Panc1 (cell line): ENCODE results near the gene ABCC1. TPM values are rescaled to one million over a fixed set of nuclear protein-coding genes. Genes with fewer than 3 reads are reported as not detected.

ENCODE experiments used
- ATAC-seq: fragments of 200-7000 bp; cut with Tn5 transposase; 2 replicates; pipeline ENCODE4 v1.9.1; 2020; ENCODE audit warnings: mild to moderate bottlenecking, moderate library complexity
- BruUV-seq: library from RNA; stranded (reverse); fragments of 400-500 nt; replicated peaks from 2 replicates; lab custom pipeline; 2021; lab: Mats Ljungman, UMichigan
- CTCF ChIA-PET: fragments of 300-600 bp; sonication (Branson Sonifier 250); formaldehyde crosslinking; loops from one replicate; lab custom pipeline; 2022; ENCODE audit warnings: antibody characterized with exemption; lab: Charles Lee
- POLR2A ChIA-PET: fragments of 300-600 bp; sonication (Branson Sonifier 250); formaldehyde crosslinking; loops from one replicate; lab custom pipeline; 2022; ENCODE audit warnings: antibody characterized with exemption; lab: Charles Lee
- DNase-seq: peaks from one replicate; pipeline ENCODE4 v3.0.0-alpha.2; 2010; ENCODE audit warnings: low read depth, low spot score
- H3K27ac ChIP-seq: 2 replicates; pipeline ENCODE4 v1.5.1; 2011; ENCODE audit warnings: mild to moderate bottlenecking, low read length, inconsistent platforms
- H3K27me3 ChIP-seq: fragments of 200-500 bp; sonication (Bioruptor generic); 2 replicates; pipeline ENCODE4 v1.6.0; 2014; ENCODE audit warnings: low read length, inconsistent platforms; ENCODE audit not compliant: control insufficient read depth, insufficient read depth
- H3K36me3 ChIP-seq: fragments of 200-500 bp; sonication (Bioruptor generic); 2 replicates; pipeline ENCODE4 v1.5.1; 2014; ENCODE audit warnings: inconsistent platforms, mild to moderate bottlenecking, low read length, moderate library complexity; ENCODE audit not compliant: control insufficient read depth, insufficient read depth
- H3K4me1 ChIP-seq: 2 replicates; pipeline ENCODE4 v1.5.1; 2011; ENCODE audit warnings: inconsistent platforms, mild to moderate bottlenecking, low read length, moderate library complexity; ENCODE audit not compliant: control insufficient read depth, insufficient read depth
- H3K4me3 ChIP-seq, 2 experiments: 2 replicates each; pipeline ENCODE4 v1.5.1; 2011 to 2012; ENCODE audit warnings: low read depth in 2 of 2, low read length in 2 of 2, mild to moderate bottlenecking in 2 of 2, inconsistent platforms in 1 of 2, moderate library complexity in 1 of 2
- H3K9me3 ChIP-seq: fragments of 200-500 bp; sonication (Bioruptor generic); 2 replicates; pipeline ENCODE4 v1.5.1; 2014; ENCODE audit warnings: low read depth, mild to moderate bottlenecking, inconsistent platforms, low read length, moderate library complexity; ENCODE audit not compliant: control insufficient read depth, insufficient read depth
- CTCF ChIP-seq: fragments of 450-650 bp; IDR thresholded peaks from 2 replicates; pipeline ENCODE4 v1.5.1; 2017; ENCODE audit warnings: mild to moderate bottlenecking
- POLR2AphosphoS5 ChIP-seq: IDR thresholded peaks from 2 replicates; pipeline ENCODE4 v1.6.1; 2012; ENCODE audit warnings: mild to moderate bottlenecking, low read depth, low read length, moderate library complexity
- REST ChIP-seq, 2 experiments: IDR thresholded peaks; 2 replicates each; pipeline ENCODE4 v1.6.1; 2011 to 2012; ENCODE audit warnings: low read depth in 2 of 2, control low read depth in 1 of 2, low read length in 1 of 2, mild to moderate bottlenecking in 1 of 2, moderate library complexity in 1 of 2; ENCODE audit not compliant: insufficient read depth in 1 of 2
- SIN3A ChIP-seq: IDR thresholded peaks from 2 replicates; pipeline ENCODE4 v1.6.1; 2012; ENCODE audit warnings: low read depth, mild to moderate bottlenecking, low read length, moderate library complexity, borderline replicate concordance; ENCODE audit not compliant: insufficient read depth
- TCF7L2 ChIP-seq: IDR thresholded peaks from 2 replicates; pipeline ENCODE4 v1.6.1; 2011; ENCODE audit warnings: mild to moderate bottlenecking, low read depth, low read length, inconsistent platforms
- in situ Hi-C: cut with HindIII; loops from 2 replicates; pipeline ENCODE4 v1.10.0; 2016; ENCODE audit warnings: low sequenced_read_pairs, low pct_unique_long_range_greater_than_20kb
- intact Hi-C: fragments of 100-400 bp; cut with micrococcal nuclease; formaldehyde crosslinking; loops from one replicate; pipeline ENCODE4 v1.10.0; 2022; ENCODE audit not compliant: unreplicated experiment
- total RNA-seq: library from RNA; stranded (reverse); gene quantifications from one replicate; pipeline ENCODE4 v1.2.1, GENCODE V29; 2021; ENCODE audit not compliant: unreplicated experiment

The ABCC1 gene
- total RNA-seq, 1 experiment from 2014 or later, result 296 TPM

GRCh38 chr16:16063683-16064082 lies 114.3 kb downstream of the ABCC1 start:
- ATAC-seq (no peak), DNase-seq (no peak)
- ChIA-PET POLR2A (no interaction called here), CTCF (no interaction called here)
- no peaks in the 10 kb centered on the region for H3K4me1 ChIP-seq
- no peaks in the 10 kb centered on the region for H3K27me3 ChIP-seq
- H3K9me3 ChIP-seq, result no peaks in the 10 kb centered on the region
- H3K36me3 ChIP-seq, result peaks cover 6% of the 10 kb centered on the region
- BruUV-seq, result no TSS peak
- in situ Hi-C loops, result no loop called here
- TF ChIP-seq TCF7L2, result no peak
- TF ChIP-seq REST (IDR thresholded peaks at IDR 0.05; ENCODE audit: insufficient read depth in 1 of 2, low read depth in 2 of 2, low read length in 1 of 2), result no peak
- no peak for TF ChIP-seq POLR2AphosphoS5
- no peak for TF ChIP-seq SIN3A
- no peak for TF ChIP-seq CTCF
- no peak overlapping the region for H3K27ac ChIP-seq
- intact Hi-C loops, result no loop called here
- H3K4me3 ChIP-seq, result no peak overlapping the region

GRCh38 chr16:16064874-16065384 lies 115.5 kb downstream of the ABCC1 start:
- ATAC-seq, result no peak
- Histone ChIP-seq H3K4me3 (no peak overlapping the region), H3K9me3 (no peaks in the 10 kb centered on the region), H3K27me3 (no peaks in the 10 kb centered on the region), H3K36me3 (peaks cover 9% of the 10 kb centered on the region), H3K27ac (no peak overlapping the region), H3K4me1 (no peaks in the 10 kb centered on the region)
- ChIA-PET CTCF (no interaction called here), POLR2A (no interaction called here)
- TF ChIP-seq SIN3A (no peak), TCF7L2 (no peak), POLR2AphosphoS5 (no peak), CTCF (no peak), REST (IDR thresholded peaks at IDR 0.05; ENCODE audit: insufficient read depth in 1 of 2, low read depth in 2 of 2, low read length in 1 of 2) (no peak)
- DNase-seq, result no peak
- BruUV-seq, result no TSS peak
- intact Hi-C loops (no loop called here), in situ Hi-C loops (no loop called here)
